Body of pancreas (tissue), 4 donors: ENCODE data around the gene CIAPIN1.

Source experiments
- CTCF ChIP-seq, 7 experiments: fragments of 450-650 bp in 4 of 7; fragments of 200-600 bp in 3 of 7; sonication (generic) in 3 of 7; IDR thresholded peaks; one replicate each; pipeline ENCODE4 v1.5.1; 2016 to 2019; ENCODE audit warnings: antibody characterized with exemption in 7 of 7
- POLR2A ChIP-seq, 3 donors: fragments of 450-650 bp; IDR thresholded peaks; one replicate each; pipeline ENCODE4 v1.6.1; 2016; ENCODE audit warnings: antibody characterized with exemption in 3 of 3, mild to moderate bottlenecking in 2 of 3

- TF ChIP-seq CTCF (IDR thresholded peaks at IDR 0.05) (no peak), POLR2A (IDR thresholded peaks at IDR 0.05) (no peak)
Observed at GRCh38 chr16:57407521-57408353, 39.4 kb downstream of the CIAPIN1 start.
